Stimulated activated CD8-positive, alpha-beta memory T cell treated with anti-CD3 and anti-CD28 coated beads, Interleukin-4, amount 100 ng/mL, for 1 hour (primary cell): ENCODE data around the gene LOXL1.
"Not testable (repeated sequence)": the region's sequence is repeated elsewhere in the genome, so short reads cannot be mapped to it uniquely, and the experiment has no call there.

Source experiments
- DNase-seq, 2 donors: peaks; one replicate each; pipeline ENCODE4 v3.0.0-alpha.2; 2020; ENCODE audit warnings: low read depth in 2 of 2, low spot score in 1 of 2

Gene LOXL1

DNA sequence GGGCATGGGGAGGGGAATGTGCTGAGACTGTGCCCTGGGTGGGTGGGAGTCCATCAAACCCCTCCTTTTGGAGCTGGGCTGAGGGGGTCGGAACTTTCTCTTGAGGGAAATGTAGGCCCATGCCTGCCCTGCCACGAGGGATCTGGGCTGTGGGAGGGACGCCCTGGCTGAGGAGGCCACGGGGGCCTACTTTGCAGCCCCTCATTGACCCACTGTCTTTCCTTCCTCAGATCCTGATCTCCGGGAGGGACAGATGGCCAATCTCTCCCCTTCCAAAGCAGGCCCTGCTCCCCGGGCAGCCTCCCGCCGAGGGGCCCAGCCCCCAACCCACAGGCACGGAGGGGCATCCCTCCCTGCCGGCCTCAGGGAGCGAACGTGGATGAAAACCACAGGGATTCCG lies 25.3 kb downstream of the LOXL1 start:
- DNase-seq: no peak

DNA sequence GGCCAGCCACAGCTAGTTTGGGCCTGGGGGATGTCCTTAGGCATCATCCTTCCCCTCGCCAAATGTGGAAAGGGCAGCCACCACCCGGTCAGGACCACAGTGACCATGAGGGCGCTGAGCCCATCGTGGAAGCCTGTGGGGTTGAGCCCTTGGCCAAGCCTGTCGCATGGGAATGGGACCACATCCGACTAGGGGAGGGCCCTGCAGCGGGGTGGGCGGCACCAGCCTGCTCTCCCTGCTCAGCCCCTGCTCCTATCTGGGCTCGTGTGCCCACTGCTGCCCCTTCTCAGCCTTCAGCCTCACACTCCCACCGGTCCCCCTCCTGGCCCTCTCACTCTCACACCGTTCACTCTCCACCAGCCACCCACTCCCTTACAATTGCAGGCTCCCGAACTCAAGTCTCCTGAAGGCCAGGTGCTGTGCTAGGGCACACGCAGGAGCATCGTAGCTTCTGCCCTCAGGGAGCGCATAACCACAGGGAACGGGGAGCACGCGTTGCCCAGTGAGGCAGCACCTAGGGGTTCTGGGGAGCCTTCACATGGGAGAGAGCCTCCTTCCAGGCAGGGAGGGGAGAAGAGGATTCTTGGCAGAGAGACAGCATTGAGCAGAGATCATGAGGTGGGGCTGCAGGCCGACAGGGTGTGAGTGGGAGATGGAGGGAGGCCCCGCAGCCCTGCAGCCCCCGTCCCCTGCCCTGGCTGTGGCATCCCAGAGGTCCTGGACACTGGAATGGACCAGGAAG lies 26.1 kb downstream of the LOXL1 start:
- DNase-seq: no peak

DNA sequence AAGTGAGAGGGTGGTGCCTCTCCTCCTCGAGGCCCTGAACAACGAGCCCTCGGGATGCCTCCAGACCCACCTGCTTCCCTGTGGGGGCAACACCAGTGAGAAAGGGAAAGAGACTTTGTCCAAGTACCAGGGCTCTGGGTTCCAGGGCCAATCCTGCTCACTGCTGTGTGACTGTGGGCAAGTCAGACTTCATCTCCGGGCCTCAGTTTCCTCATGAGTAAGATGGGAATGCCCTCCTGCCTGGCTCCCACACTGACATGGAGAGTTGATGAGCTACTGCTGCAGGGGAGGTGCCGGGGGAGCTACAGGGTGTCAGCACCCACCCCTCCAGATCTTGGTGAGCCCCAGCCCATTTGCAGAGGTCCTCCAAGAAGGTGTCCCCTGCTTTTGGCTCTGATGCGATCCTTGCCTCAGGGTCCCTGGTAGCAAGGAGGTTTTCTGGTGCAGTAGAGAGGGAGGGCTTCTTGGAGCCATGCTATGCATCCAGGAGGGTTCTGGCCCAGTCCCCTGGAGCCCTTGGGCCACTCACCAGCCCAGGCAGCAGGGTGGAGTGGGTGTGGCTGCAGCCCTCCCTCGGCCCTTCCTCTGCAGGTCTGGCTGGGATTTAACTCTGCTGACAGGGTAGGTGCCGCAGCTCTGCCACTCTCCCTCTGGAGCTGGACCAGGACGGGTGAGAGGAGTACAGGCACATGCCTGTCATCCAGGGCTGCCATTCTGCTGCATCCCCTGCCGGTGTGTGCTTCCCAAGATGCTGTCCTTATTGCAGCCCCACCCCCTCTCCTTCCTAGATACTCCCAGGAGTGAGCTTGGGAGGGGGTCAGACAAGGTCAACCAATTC lies 26.9 kb downstream of the LOXL1 start:
- DNase-seq: no peak

DNA sequence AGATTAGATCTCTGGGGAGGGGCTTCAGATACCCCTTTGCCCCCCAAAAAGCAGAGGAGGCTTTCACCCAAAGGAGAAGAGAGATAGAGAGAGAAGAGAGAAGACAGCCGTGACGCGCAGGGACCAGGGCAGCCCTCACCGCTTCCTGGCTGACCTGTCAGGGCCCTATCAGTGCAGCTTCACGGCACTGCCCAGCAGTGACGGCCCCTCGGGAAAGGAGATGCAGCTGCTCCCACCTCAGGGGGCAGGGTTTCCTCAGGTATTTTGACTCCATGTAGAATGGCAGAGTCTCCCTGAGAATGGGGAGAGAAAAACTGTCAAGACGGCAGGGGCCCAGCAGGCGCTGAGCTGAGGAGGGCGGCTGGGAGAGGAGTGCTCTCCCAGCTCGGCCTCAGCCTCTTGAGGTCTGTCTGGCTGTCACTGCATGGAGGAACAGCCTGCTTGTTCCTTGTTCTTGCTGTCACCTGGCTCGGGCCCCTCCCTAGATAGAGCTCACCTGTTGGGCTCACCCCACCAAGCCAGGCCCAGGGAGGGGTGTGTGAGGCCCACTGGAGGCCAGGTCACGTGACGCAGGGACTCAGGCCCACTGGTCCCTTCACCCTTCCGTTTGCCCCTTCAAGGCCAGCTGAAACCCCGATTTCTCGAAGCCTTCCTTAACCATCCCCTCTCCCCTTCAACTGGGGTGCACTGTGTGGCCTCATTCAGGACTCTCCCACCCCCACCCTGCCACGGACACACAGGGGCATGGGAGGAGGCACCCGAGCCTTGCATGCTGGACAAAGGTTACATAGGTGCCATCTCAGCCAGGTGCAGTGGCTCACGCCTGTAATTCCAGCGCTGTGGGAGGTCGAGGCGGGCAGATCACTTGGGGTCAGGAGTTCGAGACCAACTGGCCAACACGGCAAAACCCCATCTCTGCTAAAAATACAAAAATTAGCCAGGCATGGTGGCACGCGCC lies 28.2 kb downstream of the LOXL1 start:
- no peak for DNase-seq

DNA sequence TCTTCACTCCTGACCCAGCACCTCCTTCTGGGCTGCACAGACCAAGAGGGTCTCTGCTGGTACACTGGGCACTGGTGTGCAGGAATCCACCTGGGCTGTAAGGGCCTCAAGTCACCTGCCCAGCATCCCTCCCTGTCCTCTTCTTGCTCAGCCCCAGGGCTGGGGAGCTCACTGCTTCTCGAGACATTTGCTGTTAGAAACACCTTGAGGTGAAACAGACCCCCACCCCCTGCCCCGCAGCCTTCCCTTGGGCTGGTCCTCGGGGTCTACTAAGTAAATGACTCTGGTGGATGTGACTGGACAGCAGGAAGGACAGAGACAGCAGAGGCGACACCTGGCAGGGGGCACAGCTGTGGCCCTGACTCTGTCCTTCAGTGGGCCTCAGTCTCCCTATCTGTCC lies 29.1 kb downstream of the LOXL1 start:
- DNase-seq: no peak

DNA sequence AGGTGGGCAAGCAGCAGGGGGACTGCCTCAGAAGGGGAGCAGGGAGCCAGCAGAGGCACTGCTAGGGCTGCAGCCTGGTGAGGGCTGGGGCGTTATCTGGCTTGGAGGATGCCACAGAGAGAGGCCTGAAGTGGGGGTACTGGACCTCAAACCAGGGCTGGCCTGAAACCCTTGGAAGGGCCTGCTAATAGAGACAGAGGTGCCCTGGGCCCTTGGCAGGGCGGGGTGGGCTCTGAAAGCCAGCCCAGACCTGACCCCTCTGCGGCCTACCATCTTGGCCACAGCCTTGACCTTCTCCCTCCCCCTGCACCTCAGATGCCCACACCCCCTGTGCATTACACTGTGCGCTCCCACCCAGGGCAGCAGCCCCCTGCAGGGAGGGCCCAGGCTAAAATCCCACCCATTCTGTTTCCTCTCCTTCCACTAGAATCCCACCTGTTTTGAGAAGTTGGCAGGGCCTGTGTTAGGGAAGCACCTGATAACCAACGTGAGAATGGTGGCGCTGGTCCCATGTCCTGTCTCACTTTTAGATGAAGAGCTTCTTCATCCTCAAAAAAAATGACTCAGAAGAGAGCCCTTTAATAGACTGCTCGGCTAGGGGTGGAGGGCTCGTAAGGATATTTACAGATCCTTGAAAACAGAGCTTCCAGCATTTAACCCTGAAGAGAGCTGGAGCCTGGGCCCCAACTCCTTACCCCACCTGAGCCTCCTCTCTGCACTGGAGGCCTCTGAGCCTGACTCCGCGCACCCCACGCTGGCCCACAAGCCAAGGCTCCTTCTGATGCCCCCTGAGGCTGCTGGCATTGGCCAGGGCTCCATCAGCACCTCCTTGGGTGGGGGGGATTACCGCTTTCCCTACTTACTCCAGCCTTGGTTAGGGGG lies 29.8 kb downstream of the LOXL1 start:
- no peak for DNase-seq

DNA sequence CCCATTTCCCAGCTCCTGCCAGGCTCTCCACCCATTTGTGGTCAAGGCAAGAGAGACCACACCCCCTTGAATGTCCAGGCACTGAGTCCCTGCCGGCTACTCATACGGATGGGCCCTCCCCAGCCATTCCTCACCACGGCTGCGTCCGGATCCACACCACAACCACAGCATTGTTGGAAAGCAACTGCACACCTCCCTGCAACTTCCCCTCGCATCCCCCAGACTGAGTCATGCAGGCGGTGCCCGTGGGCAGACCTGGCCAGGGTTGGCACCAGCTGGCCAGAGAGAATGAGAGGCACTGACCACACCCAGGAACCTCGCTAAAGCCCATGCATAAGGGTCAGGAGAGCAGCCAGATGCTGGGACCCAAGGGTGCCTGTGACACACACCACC lies 30.5 kb downstream of the LOXL1 start:
- DNase-seq: no peak

DNA sequence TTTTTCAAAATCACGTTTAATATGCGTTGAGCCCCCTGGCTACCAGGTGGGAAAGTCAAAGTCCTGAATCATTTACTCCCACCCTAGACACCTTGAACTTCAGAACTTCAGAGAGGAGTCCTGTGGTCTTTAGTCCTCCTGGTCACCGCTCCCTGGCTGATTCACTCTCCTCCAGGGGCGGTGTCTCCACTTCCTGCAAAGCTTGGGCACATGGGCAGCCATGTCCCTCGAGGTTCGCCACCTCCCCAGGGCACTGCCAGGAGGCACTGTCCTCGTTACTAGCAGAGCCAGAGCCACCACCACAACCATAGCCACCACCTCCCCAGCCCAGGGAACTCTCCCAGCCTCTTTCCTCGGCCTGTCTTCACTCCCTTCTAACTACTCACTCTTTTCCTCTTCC lies 31.0 kb downstream of the LOXL1 start:
- no peak for DNase-seq

DNA sequence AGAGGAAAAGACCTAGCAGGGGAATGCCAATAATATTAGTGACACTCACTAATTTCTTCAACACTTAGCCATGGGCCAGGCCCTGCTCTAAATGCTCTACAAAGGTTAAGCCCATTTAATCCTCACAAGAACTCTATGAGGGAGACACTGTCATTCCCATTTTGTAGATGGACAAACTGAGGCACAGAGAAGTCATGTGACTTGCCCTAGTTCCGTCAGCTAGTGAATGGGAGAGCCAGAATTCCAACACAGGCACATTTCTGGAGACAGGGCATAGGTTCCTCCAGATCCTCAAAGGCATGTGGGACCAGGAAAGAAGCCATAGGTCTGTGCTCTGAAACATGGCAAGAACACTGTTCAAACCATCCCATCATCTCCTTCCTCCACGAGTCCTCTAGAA lies 31.5 kb downstream of the LOXL1 start:
- DNase-seq: no peak

DNA sequence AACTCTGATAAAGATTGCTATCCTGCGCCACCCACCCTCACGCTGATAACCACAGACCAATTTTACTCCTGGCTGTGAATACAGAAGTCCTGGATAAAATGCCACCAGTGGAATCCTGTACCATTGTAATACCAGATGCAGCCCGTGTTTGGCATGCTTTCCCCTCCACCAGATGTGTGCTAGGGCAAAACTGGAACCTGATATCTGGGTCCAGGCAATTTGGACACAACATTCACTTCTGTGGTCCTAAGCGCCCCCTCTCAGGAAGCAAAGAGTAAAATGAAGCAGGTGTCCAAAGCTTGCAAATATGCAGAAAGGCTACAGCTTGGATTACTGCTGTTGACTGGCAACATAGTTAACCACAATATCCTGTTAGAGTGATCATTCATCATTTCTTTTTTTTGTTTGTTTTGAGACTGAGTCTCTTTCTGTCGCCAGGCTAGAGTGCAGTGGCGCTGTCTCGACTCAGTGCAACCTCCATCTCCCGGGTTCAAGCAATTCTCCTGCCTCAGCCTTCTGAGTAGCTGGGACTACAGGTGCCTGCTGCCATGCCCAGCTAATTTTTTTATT lies 32.8 kb downstream of the LOXL1 start:
- DNase-seq: no peak

DNA sequence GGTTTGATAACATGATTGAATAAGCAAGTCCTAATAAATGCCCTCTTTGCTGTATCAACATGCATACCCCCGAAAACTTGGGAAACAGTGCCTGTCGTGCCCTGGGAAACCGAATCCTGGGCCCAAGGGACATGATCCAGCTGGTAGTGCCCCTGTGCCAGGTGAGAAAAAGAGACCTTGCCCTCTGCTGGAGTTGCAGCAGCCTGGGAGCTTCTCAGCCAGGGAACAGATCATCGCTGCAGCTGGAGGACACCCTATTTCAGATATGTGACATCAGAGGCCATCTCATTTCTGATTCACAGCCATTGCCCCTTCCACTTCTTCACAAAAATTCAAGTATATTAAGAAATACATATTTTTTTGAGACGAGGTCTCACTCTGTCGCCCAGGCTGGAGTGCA lies 33.5 kb downstream of the LOXL1 start:
- DNase-seq: no peak

DNA sequence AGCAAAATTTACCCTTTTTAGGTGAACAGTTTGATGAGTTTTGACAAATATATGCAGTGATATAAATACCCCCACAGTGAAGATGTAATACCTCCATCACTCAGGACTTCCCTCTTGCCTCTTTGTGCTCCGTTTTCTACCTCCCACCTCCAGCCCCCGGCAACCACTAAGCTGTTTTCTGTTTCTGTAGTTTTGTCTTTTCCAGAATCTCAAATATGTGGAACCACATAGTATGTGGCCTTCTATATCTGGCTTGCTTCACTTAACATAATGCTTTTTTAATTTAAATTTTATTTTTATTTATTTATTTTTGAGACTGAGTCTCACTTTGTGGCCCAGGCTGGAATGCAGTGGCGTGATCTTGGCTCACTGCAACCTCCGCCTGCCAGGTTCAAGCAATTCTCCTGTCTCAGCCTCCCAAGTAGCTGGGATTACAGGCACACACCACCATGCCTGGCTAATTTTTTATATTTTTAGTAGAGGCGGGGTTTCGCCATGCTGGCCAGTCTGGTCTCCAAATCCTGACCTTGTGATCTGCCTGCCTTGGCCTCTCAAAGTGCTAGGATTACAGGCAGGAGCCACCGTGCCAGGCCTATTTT lies 34.3 kb downstream of the LOXL1 start:
- DNase-seq: not testable (repeated sequence)

DNA sequence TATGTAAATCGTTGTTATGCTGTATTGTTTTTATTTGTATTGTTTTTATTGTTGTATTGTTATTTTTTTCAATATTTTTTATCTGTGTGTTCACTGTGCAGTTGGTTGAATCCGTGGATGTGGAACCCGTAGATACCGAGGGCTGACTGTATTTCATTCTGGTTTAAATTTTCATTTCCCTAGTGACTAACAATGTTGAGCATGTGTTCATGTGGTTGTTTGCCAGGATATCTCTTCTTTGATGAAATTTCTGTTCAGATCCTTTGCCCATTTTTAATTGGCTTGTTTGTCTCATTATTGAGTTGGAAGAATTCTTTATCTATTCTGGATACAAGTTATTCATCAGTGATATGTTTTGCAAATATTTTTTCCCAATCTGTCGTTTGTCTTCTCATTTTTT lies 36.2 kb downstream of the LOXL1 start:
- no peak for DNase-seq

DNA sequence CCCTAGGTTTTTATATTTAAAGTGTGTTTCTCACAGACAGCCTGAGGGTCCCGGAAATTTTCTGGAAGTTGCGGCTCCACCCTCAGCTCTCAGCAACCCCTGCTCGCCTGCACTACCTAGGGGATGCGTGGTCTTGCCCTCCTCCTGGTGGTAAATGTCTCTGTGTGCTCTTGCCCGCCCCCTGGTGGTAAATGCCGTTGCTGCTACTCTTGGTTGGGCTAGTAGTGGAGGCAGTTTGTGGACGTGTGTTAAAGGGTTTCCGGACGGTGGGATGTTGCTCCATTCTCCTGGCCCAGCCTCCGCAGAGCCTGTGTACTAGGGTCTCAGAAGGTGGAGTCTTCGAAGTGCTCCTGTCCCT lies 38.5 kb downstream of the LOXL1 start:
- peak; percentile 74 to 87 for DNase-seq

DNA sequence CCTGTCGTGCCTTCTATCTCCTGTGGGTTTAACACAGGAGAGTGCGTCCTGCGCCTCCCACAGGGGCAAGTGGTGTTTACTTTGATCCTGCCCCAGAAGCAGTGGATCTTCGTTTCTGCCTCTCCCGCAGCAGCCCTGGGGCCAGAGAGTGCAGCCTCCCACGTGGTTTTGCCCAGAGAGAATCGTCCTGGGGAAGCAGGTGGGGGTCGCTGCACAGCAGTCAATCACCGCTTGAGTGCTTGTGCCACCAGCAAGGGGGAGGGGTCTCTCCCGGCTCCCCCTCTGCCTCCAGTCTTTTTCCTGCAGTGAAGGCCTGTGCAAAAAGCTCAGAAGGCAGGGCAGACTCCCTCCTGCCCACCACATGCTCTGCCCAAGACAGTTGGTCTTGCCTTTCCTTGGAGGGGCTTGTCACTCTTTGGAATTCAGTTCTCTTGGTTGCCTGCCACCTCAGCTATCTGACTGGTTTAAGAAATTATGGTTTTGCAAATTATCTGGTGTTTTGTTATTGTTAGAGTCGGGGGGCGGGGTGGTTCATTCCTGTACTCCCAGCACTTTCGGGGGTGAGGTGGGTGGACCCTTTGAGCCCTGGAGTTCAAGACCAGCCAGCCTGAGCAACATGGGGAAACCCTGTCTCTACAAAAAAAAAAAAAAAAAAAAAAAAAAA lies 39.0 kb downstream of the LOXL1 start:
- DNase-seq: no peak

DNA sequence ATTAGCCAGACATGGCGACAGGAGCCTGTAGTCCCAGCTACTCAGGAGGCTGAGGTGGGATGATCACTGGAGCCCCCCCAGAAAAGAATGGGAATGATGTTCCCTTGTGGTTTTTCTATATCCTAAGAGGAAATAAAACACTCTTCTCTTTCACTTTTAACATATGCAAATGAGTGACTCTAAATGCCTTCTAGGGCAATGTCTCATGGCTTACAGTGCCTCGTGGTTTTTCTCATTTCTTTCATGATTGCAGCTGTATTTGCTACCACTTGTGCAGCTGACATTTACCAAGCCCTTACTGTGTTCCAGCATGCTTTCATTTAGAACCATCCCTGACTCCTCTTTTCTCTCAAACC lies 39.5 kb downstream of the LOXL1 start:
- no peak for DNase-seq

DNA sequence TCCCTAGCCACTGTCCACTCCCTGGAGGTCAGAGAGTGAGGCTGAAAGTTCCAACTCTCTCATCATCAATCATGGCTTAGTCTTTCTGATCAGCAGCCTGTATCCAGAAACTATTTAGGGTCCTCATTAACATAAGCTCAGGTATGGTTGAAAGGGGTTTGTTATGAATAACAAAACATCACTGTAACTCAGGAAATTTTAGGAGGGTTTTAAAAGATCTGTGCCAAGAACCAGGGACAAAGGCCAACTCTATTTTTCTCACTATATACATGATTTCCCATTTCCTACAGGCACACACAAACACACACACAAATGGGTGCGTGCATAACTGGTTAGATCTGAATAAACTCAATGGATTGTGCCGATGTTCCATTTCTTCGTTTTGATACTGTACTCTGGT lies 42.2 kb downstream of the LOXL1 start:
- no peak for DNase-seq

DNA sequence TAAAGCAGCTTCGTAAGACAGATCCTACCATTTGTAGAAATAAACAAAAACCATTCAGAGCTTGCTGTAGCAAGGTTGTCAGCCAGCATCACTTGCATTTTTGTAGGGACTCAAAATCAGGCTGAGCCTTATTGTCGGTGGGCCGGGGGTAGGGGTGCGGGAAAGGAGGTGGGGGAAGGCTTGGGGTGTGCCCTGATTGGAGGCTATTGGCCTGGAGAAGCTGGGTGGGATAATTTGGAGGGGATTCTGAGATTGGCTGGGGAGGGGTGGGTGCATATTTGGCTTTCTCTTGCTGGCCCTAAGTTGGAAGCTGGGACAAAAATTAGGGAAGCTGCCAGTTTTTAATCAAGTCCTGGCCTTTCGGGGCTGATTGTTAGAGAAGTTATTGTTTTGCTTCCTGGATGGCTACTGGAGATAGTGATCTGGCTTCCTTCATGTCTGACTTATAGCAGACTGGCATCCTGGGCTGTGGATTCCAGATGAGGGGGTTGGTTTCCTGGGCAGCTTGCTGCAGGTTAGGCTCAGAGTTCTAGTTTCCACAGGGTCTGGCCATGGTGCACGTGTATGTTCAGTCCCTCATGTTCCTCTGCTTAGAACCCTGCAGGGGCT lies 43.0 kb downstream of the LOXL1 start:
- no peak for DNase-seq
